Nephron (organoid): ENCODE measurements around the gene CELF4.

Source experiments
- H3K27ac Mint-ChIP-seq, 3 experiments: 2 replicates each; pipeline ENCODE4 v1.8.0; 2020; ENCODE audit warnings: mixed read lengths in 3 of 3, mild to moderate bottlenecking in 2 of 3, moderate library complexity in 1 of 3
- H3K27me3 Mint-ChIP-seq: 2 replicates; pipeline ENCODE4 v1.8.0; 2021; ENCODE audit warnings: low read depth, mild to moderate bottlenecking, moderate library complexity, mixed read lengths
- H3K36me3 Mint-ChIP-seq: 2 replicates; pipeline ENCODE4 v1.8.0; 2020; ENCODE audit warnings: low read depth, mixed read lengths
- H3K4me1 Mint-ChIP-seq: 2 replicates; pipeline ENCODE4 v1.8.0; 2020; ENCODE audit warnings: mixed read lengths
- H3K4me3 Mint-ChIP-seq, 3 experiments: 2 replicates each; pipeline ENCODE4 v1.8.0; 2020; ENCODE audit warnings: mild to moderate bottlenecking in 3 of 3, mixed read lengths in 3 of 3, moderate library complexity in 2 of 3
- H3K9me3 Mint-ChIP-seq: 2 replicates; pipeline ENCODE4 v1.8.0; 2020; ENCODE audit warnings: mixed read lengths
- CTCF ChIP-seq, 3 experiments: fragments of 200-600 bp; sonication (generic); IDR thresholded peaks; one replicate each; pipeline ENCODE4 v1.5.0; 2021; ENCODE audit warnings: antibody characterized with exemption in 3 of 3; ENCODE audit not compliant: unreplicated experiment in 3 of 3

The CELF4 gene

GRCh38 chr18:37252342-37252741 is 313.3 kb downstream of the CELF4 start:
- Mint-ChIP-seq H3K36me3 (no peaks in the 10 kb centered on the region), H3K27me3 (peaks cover 39% of the 10 kb centered on the region), H3K4me3 (peak overlapping the region; percentile 73 to 81 (median 76)), H3K27ac (no peak overlapping the region), H3K9me3 (no peaks in the 10 kb centered on the region), H3K4me1 (peaks cover 7% of the 10 kb centered on the region)
- TF ChIP-seq CTCF (IDR thresholded peaks at IDR 0.05; ENCODE audit: unreplicated experiment in 3 of 3): no peak

GRCh38 chr18:37251679-37252078 is 313.9 kb downstream of the CELF4 start:
- peak overlapping the region; percentile 39 to 57 (median 54) for H3K4me3 Mint-ChIP-seq
- no peak for TF ChIP-seq CTCF (IDR thresholded peaks at IDR 0.05; ENCODE audit: unreplicated experiment in 3 of 3)
- H3K27ac Mint-ChIP-seq: no peak overlapping the region
- peaks cover 36% of the 10 kb centered on the region for H3K27me3 Mint-ChIP-seq
- no peaks in the 10 kb centered on the region for H3K36me3 Mint-ChIP-seq
- H3K9me3 Mint-ChIP-seq: no peaks in the 10 kb centered on the region
- H3K4me1 Mint-ChIP-seq: peaks cover 1% of the 10 kb centered on the region

GRCh38 chr18:37249895-37250618 is 315.5 kb downstream of the CELF4 start:
- H3K36me3 Mint-ChIP-seq: no peaks in the 10 kb centered on the region
- H3K27me3 Mint-ChIP-seq: peaks cover 31% of the 10 kb centered on the region
- no peak for TF ChIP-seq CTCF (IDR thresholded peaks at IDR 0.05; ENCODE audit: unreplicated experiment in 3 of 3)
- H3K4me1 Mint-ChIP-seq: no peaks in the 10 kb centered on the region
- no peaks in the 10 kb centered on the region for H3K9me3 Mint-ChIP-seq
- no peak overlapping the region for H3K27ac Mint-ChIP-seq
- no peak overlapping the region for H3K4me3 Mint-ChIP-seq

- no peak for TF ChIP-seq CTCF (IDR thresholded peaks at IDR 0.05; ENCODE audit: unreplicated experiment in 3 of 3)
- Mint-ChIP-seq H3K27me3 (peaks cover 25% of the 10 kb centered on the region), H3K4me1 (no peaks in the 10 kb centered on the region), H3K4me3 (no peak overlapping the region), H3K36me3 (no peaks in the 10 kb centered on the region), H3K27ac (no peak overlapping the region), H3K9me3 (no peaks in the 10 kb centered on the region)
Measured at GRCh38 chr18:37249171-37249886, 316.3 kb downstream of the CELF4 start.

- no peaks in the 10 kb centered on the region for H3K36me3 Mint-ChIP-seq
- no peaks in the 10 kb centered on the region for H3K9me3 Mint-ChIP-seq
- H3K27ac Mint-ChIP-seq: no peak overlapping the region
- peaks cover 29% of the 10 kb centered on the region for H3K27me3 Mint-ChIP-seq
- H3K4me1 Mint-ChIP-seq: peaks cover 6% of the 10 kb centered on the region
- no peak for TF ChIP-seq CTCF (IDR thresholded peaks at IDR 0.05; ENCODE audit: unreplicated experiment in 3 of 3)
- no peak overlapping the region for H3K4me3 Mint-ChIP-seq
Measured at GRCh38 chr18:37248281-37248680, 317.3 kb downstream of the CELF4 start.
